ENCODE measurements around the gene EVL.

GRCh38 chr14:100109594-100109955 lies 44.4 kb downstream of the EVL start:
- TF ChIP-seq POLR2A (IDR thresholded peaks at IDR 0.05): no peak
- TF ChIP-seq CTCF (IDR thresholded peaks at IDR 0.05): no peak

Measured in testis (tissue), 2 donors.